NCI-H1105 treated with DMSO at 0.1 percent for 48 hours (cell line): ENCODE results near the gene GNG5.
"Not testable (repeated sequence)": the region's sequence is repeated elsewhere in the genome, so short reads cannot be mapped to it uniquely, and the experiment has no call there.

ENCODE experiments used
- DNase-seq: peaks from one replicate; lab custom pipeline; 2025; lab: John Stamatoyannopoulos, UW

The GNG5 gene

GRCh38 chr1:84488107-84488506, 18.3 kb downstream of the GNG5 start:
- no peak for DNase-seq

- DNase-seq, result no peak
These were observed 25.1 kb downstream of the GNG5 start for GRCh38 chr1:84481317-84481716.

- DNase-seq, result no peak
These were observed 25.7 kb downstream of the GNG5 start for GRCh38 chr1:84480650-84481049.

- peak; percentile 34 for DNase-seq
These were observed 26.4 kb downstream of the GNG5 start for GRCh38 chr1:84479998-84480397.

GRCh38 chr1:84478876-84479868, 27.2 kb downstream of the GNG5 start, which contains the start of gene RPF1:
RPF1 (plus strand) TSS chr1:84479266; CDS start chr1:84479282, 16 bp downstream.
- peak; percentile 89 for DNase-seq

DNA sequence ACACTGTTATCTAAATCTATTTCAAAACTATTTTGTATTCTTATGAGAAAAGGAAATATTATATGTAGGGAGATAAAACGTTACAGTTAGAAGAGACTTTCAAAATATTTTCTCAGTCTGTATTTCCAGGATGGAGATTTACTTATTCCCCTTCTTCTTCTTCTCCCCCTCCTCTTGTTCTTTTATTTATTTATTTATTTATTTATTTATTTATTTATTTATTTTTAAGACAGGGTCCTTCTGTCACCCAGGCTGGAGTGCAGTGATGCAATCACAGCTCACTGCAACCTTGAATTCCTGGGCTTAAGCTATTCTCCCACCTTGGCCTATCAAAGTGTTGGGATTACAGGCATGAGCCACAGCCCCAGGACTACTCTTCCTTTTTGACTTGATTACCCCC, 30.2 kb downstream of the GNG5 start:
- no peak for DNase-seq

DNA sequence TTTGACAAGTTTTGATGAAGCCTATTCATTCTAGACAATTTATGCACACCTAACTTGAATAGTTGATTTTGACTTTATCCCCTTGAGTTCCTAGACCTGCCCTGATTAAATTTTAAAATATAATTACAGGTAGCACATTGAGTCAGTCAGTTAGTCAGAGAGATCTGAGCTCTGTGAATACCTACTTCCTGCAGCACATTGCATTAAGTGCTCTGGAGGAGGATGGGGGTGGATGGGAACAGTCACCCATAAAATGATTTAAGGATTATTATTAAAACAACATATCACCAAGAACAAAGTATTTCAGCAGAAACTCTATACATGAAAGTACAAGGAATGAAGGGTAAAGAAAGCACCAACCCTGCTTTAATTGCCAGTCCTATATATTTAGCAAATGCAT, 39.1 kb downstream of the GNG5 start:
- no peak for DNase-seq

DNA sequence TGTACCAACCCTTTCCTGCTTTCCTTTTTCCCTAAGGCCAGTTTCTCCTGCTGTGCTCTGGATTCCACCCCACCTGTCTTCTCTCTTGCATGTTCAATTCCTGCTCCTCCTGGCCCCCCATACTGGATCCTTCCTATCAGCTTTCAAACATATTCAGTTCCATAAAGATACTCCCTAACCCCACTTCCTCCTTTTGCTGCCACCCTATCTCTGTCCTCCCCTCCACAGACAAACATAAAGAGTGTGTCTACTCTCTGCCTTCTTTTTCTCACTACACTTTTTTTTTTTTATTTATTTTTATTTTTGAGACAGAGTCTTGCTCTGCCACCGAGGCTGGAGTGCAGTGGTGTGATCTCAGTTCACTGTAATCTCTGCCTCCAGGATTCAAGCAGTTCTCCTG, 44.3 kb downstream of the GNG5 start:
- no peak for DNase-seq

DNA sequence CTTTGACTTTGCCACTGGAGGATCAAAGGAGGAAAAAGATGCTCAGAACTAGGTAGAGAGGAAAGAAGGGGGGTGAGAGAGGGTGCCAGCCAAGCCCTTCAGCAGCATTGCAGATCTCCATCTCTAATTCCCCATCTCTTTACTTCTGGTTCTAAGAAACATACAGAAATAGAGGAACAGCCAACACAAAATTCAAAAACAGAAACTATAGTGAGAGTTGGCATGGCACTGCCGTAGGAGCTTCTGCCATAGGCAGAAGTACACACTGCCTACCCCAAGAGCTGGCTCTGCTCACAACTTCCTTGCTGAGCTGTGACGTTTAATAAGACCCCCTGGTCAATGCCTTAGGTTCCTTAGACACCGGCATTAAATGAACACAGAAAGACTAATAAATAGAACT, 53.9 kb downstream of the GNG5 start:
- DNase-seq, result no peak

- DNase-seq, result no peak
These were observed 55.5 kb downstream of the GNG5 start for GRCh38 chr1:84450910-84451309.

DNA sequence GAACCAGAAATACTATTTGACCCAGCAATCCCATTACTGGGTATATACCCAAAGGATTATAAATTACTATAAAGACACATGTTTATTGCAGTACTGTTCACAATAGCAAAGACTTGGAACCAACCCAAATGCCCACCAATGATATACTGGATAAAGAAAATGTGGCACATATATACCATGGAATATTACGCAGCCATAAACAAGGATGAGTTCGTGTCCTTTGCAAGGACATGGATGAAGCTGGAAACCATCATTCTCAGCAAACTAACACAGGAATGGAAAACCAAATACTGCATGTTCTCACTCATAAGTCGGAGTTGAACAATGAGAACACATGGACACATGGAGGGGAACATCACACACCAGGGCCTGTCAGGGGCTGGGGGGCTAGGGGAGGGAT, 57.7 kb downstream of the GNG5 start:
- DNase-seq, result not testable (repeated sequence)
